HG02759 (cell line): ENCODE data around the gene RHOT2.

ENCODE experiments used
- ATAC-seq: cut with Tn5 transposase; IDR thresholded peaks from one replicate; pipeline ENCODE4 v1.9.1; 2021; ENCODE audit warnings: mild to moderate bottlenecking, moderate library complexity; ENCODE audit not compliant: unreplicated experiment

The RHOT2 gene

GRCh38 chr16:632486-633335, 35.2 kb upstream of the RHOT2 start:
- ATAC-seq = no peak

GRCh38 chr16:633336-634050, 34.4 kb upstream of the RHOT2 start:
- no peak for ATAC-seq

- no peak for ATAC-seq
Measured at GRCh38 chr16:634051-634670, 33.8 kb upstream of the RHOT2 start.

GRCh38 chr16:634996-635395, 32.9 kb upstream of the RHOT2 start:
- no peak for ATAC-seq

GRCh38 chr16:635573-636205, 32.2 kb upstream of the RHOT2 start:
- ATAC-seq = peak; percentile 16

GRCh38 chr16:636206-637080, 31.5 kb upstream of the RHOT2 start, which contains the start of gene METTL26:
METTL26 (minus strand) TSS chr16:636305; CDS start chr16:636290, 15 bp downstream.
- peak; percentile 74 for ATAC-seq

- ATAC-seq = no peak
Measured at GRCh38 chr16:637081-638018, 30.6 kb upstream of the RHOT2 start.

- ATAC-seq = no peak
Measured at GRCh38 chr16:638034-638543, 29.8 kb upstream of the RHOT2 start.

- ATAC-seq = no peak
Measured at GRCh38 chr16:638836-639235, 29.1 kb upstream of the RHOT2 start.

- no peak for ATAC-seq
Measured at GRCh38 chr16:640614-641013, 27.3 kb upstream of the RHOT2 start.

GRCh38 chr16:641326-642188, 26.4 kb upstream of the RHOT2 start, which contains the start of gene MCRIP2:
MCRIP2 (plus strand) TSS chr16:641828; CDS start chr16:641992, 164 bp downstream.
- ATAC-seq = peak; percentile 60

- ATAC-seq = peak; percentile 52
Measured at GRCh38 chr16:642189-643049, 25.5 kb upstream of the RHOT2 start.

- no peak for ATAC-seq
Measured at GRCh38 chr16:643050-643368, 24.9 kb upstream of the RHOT2 start.

GRCh38 chr16:644556-644955, 23.4 kb upstream of the RHOT2 start:
- ATAC-seq = no peak

GRCh38 chr16:645852-646678, 21.9 kb upstream of the RHOT2 start:
- no peak for ATAC-seq

GRCh38 chr16:646679-647172, 21.2 kb upstream of the RHOT2 start:
- ATAC-seq = no peak
